Brain pericyte (primary cell): ENCODE results near the gene RUFY4.

Source experiments
- DNase-seq: peaks from one replicate; pipeline ENCODE4 v3.0.0-alpha.2; 2012; ENCODE audit warnings: low read depth, low spot score

RUFY4 gene

GRCh38 chr2:218060118-218060517 is 8.9 kb upstream of the RUFY4 start:
- DNase-seq, result no peak

- no peak for DNase-seq
Measured at GRCh38 chr2:218060950-218061660, 7.9 kb upstream of the RUFY4 start.

DNA sequence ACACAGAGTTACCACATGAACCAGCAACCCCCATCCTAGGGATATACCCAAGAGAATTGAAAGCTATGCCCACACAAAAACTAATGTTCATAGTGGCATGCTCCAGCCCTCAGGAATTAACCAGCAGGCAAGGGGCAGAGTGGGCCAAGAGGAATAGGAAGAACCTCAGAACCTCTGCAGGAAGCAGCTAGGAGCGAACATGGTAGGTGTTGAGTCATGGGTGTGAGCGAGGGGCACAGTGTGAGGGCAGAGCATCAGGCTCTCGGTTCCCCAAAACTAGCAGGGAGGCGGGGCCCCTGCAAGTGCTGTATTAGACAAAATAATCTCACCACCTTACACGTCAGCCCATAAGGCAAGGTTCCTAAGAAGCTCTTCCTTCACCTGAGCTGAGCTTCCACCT is 5.6 kb upstream of the RUFY4 start:
- no peak for DNase-seq

DNA sequence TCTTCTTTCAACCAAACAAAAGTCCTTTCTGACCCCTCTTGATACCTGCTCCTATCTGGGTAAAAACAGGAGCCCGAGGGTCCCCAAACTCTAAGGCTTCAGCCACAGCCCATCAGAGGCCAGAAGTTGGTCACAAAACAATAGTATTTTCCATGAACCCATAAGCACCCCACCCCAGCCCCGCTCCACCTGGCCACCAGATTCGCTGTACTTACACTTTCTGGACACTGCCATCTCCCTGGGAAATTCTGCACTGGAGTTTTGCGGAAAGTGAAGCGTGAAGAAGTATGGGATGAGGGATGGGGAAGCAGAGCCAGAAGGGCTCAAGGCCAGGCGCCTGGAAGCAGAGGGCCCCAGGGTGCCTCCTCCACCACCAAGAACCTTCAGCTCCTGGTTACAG is 5.2 kb upstream of the RUFY4 start:
- no peak for DNase-seq

- no peak for DNase-seq
Measured at GRCh38 chr2:218065239-218066006, 3.6 kb upstream of the RUFY4 start.

DNA sequence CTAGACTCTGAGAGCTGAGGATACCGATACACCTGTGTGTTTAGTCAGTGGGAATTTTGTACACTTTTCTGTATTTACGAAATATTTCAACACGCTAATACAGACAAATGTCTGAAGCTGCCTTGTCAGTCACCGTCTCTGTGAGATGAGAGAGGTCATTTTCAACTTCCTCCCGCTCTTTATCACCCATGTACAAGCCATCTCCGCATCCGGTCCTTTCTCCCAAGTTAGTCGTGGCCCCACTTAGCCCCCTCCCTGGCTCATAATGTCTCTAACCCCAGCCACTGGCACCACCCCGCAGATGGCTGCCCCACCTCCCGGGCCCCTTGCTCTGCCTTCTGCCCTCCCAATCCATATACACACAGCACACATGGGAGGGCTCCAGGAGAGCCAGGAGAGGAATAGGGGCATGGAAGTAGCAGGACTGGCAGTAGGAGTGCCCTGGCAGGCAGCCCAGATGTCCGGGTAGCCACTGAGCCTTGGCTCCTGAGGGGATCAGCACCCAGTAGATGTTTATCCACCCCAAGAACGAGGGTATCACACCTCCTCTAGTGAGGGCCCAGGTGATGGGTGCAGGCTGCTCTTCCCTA is 2.0 kb upstream of the RUFY4 start:
- DNase-seq, result no peak

GRCh38 chr2:218067523-218067922 is 1.5 kb upstream of the RUFY4 start:
- DNase-seq, result no peak

DNA sequence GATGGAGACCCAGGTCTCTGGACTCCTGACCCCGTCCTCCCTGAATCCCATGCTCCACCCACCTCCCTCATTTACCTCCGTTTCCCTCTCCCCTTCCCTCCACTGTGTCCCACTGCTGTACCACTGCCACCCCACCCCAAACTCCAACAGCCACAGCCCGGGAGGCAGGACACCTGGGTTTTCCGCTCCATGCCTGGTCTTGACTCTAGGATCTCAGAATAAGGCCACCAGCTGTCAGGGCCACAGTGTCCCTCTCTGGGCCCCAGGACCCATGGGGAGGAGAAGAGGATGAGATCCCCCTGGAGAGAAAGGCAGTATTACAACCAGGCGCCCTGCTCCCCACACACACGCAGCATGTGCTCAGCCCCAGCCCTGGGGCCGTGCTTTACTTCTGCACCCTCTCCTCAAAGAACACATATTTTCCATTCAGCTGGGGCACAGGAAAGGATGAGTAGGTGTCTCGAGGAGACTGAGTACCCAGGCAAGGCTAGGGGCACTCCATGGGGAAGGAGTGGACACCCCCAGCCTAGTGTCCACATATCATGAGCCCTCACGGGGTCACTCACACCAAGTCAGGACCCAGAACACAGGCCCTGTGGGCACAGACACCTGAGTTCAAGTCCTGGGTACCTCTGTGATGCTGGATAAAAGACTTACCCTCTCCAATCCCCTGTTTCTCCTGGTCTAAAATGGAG is 700 bp downstream of the RUFY4 start:
- DNase-seq, result no peak

GRCh38 chr2:218070587-218070986 is 1.5 kb downstream of the RUFY4 start:
- DNase-seq, result no peak

GRCh38 chr2:218071218-218071937 is 2.3 kb downstream of the RUFY4 start:
- DNase-seq, result no peak

GRCh38 chr2:218072002-218072401 is 2.9 kb downstream of the RUFY4 start:
- no peak for DNase-seq

- no peak for DNase-seq
Measured at GRCh38 chr2:218072478-218073024, 3.5 kb downstream of the RUFY4 start.

DNA sequence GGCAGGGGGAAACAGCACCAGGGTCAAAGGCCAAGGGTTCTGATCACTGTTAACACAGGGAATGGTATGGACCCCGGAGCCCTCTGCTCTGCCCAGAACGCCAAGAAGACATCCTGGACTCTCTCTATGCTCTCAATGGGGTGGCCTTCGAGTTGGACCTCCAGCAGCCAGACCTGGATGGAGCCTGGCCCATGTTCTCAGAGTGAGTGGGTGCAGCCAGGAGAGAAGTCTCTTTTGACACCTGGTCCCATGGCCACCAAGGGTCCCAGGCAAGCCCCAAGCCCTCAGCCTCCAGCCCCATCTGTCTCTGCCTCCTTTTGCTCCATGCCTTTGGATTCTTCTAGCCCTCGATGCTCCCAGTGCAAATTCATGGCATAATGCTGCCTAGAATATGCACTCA is 4.1 kb downstream of the RUFY4 start:
- DNase-seq, result no peak

GRCh38 chr2:218074031-218074430 is 5.0 kb downstream of the RUFY4 start:
- DNase-seq, result no peak

DNA sequence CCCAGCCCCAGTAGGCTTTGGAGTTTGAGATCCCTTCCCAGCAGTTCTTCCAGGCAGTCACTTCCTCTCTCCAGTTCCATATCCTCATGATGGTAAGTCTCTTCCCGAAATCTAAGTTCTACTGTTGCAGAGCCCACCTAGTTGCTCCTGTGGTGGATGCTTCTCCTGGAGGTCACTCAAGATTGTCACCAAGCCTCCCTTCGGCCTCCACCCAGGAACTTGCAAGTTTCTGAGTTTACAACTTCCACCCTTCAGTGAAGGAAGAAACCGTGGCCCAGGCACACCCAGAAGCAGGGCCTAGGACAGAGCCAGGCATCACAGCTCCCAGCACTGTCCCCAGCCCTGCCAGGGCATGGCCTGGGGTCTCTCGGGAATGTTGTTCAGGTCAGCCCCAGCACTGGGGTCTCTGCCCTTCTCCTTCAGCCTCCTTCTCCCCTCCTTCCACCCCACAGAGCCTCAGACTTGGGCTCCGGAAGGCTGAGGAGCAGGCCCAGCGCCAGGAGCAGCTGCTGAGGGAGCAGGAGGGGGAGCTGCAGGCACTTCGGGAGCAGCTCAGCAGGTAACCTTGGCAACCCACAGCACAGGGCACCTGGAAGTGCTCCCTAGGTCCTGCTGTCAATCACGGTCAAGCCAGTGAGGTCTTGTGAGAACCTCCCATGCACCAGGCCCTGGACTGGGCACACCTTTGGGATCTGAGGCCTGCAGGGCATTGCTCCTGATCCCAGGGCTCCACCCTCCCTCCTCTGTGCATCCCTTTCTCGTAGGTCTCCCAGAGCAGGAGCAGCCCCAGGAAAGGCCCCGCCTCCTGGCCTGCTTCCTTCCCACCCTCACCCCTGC is 7.1 kb downstream of the RUFY4 start:
- DNase-seq, result no peak

DNA sequence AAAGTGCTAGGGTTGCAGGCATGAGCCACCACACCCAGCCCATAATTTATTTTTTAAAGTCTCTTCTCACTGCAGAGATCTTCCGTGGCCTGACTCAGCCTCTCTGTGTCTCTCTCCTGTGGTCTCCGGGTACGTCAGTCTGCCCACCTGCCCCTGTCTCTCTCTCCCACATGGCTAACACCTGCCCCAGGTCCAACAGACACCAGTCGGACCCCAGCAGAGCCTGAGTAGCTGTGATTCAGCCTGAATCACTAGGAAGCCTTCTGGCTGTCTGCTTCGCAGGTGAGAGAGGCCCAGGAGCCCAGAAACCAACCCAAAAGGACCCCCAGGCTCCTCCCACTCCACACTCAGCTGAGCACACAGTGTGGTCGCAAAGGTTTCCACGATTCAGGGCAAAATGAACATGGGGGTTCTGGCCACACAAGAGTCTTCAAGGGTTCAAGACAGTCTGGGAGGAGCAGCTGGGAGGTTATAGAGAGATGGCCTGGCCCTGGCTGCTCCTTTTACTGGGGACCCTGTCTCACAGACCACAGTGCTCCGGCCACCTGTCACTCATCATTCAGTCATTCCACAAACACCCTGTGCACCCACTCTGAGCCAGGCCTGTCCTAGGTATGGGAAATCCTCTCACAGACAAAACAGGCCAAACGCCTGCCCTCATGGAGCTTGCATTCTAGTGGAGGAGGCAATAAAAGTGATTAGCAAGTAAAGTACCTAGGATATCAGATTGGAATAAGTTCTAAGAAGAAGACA is 8.6 kb downstream of the RUFY4 start:
- DNase-seq, result no peak

GRCh38 chr2:218079943-218080913 is 11.2 kb downstream of the RUFY4 start:
- DNase-seq, result no peak

- no peak for DNase-seq
Measured at GRCh38 chr2:218081063-218081462, 12.0 kb downstream of the RUFY4 start.

GRCh38 chr2:218081695-218082094 is 12.6 kb downstream of the RUFY4 start:
- no peak for DNase-seq
